HG03565 (cell line): Measurements from ENCODE around the gene DAAM1.

Source experiments
- ATAC-seq: cut with Tn5 transposase; IDR thresholded peaks from one replicate; pipeline ENCODE4 v1.9.1; 2021; ENCODE audit warnings: mild to moderate bottlenecking, moderate library complexity; ENCODE audit not compliant: unreplicated experiment

Gene DAAM1

GRCh38 chr14:59407246-59408010 lies 219.0 kb downstream of the DAAM1 start:
- ATAC-seq: no peak

GRCh38 chr14:59415836-59416602 lies 227.6 kb downstream of the DAAM1 start:
- no peak for ATAC-seq

- no peak for ATAC-seq
Measured at GRCh38 chr14:59417311-59417710, 228.8 kb downstream of the DAAM1 start.

- ATAC-seq: no peak
Measured at GRCh38 chr14:59419303-59419702, 230.8 kb downstream of the DAAM1 start.
